MM.1S (cell line): ENCODE results near the gene ANTKMT.
"Not testable (repeated sequence)": the region's sequence is repeated elsewhere in the genome, so short reads cannot be mapped to it uniquely, and the experiment has no call there.

Experiments
- DNase-seq: peaks from one replicate; pipeline ENCODE4 v3.0.0-alpha.2; 2015
- H2AFZ ChIP-seq: fragments of 300-600 bp; sonication (generic); 2 replicates; pipeline ENCODE4 v1.6.0; 2016; ENCODE audit warnings: antibody characterized with exemption, low read length
- H3F3A ChIP-seq: fragments of 300-600 bp; sonication (generic); 2 replicates; pipeline ENCODE4 v1.6.1; 2016; ENCODE audit warnings: mild to moderate bottlenecking, antibody characterized with exemption, low read length, moderate library complexity, mixed read lengths; ENCODE audit not compliant: insufficient read depth
- H3K27ac ChIP-seq: fragments of 300-600 bp; sonication (generic); 2 replicates; pipeline ENCODE4 v1.5.1; 2016; ENCODE audit warnings: mild to moderate bottlenecking, low read length
- H3K27me3 ChIP-seq: fragments of 300-600 bp; sonication (generic); replicated peaks from 2 replicates; pipeline ENCODE4 v1.6.0; 2016; ENCODE audit warnings: low read length; ENCODE audit not compliant: insufficient read depth
- H3K36me3 ChIP-seq: fragments of 300-600 bp; sonication (generic); replicated peaks from 2 replicates; pipeline ENCODE4 v1.6.1; 2016; ENCODE audit warnings: mild to moderate bottlenecking, low read length, mixed read lengths; ENCODE audit not compliant: insufficient read depth
- H3K4me1 ChIP-seq: fragments of 300-600 bp; sonication (generic); 2 replicates; pipeline ENCODE4 v1.6.1; 2016; ENCODE audit warnings: low read length, mixed read lengths
- H3K4me2 ChIP-seq: fragments of 300-600 bp; sonication (generic); 2 replicates; pipeline ENCODE4 v1.6.0; 2016; ENCODE audit warnings: low read depth, low read length
- H3K4me3 ChIP-seq: fragments of 300-600 bp; sonication (generic); 2 replicates; pipeline ENCODE4 v1.5.1; 2016; ENCODE audit warnings: low read length, mixed read lengths
- H3K79me2 ChIP-seq: fragments of 300-600 bp; sonication (generic); 2 replicates; pipeline ENCODE4 v1.6.1; 2016; ENCODE audit warnings: mixed run types, low read length, mixed read lengths
- H3K9ac ChIP-seq: fragments of 300-600 bp; sonication (generic); 2 replicates; pipeline ENCODE4 v1.6.1; 2016; ENCODE audit warnings: low read length, mixed read lengths
- H3K9me2 ChIP-seq: fragments of 300-600 bp; sonication (generic); replicated peaks from 2 replicates; pipeline ENCODE4 v1.6.1; 2016; ENCODE audit warnings: mild to moderate bottlenecking, low read length, mixed read lengths; ENCODE audit not compliant: insufficient read depth
- H3K9me3 ChIP-seq: fragments of 300-600 bp; sonication (generic); replicated peaks from 2 replicates; pipeline ENCODE4 v1.6.1; 2016; ENCODE audit warnings: mild to moderate bottlenecking, low read length, mixed read lengths; ENCODE audit not compliant: insufficient read depth
- H4K20me1 ChIP-seq: fragments of 300-600 bp; sonication (generic); 2 replicates; pipeline ENCODE4 v1.6.1; 2016; ENCODE audit warnings: mild to moderate bottlenecking, low read length, moderate library complexity, mixed read lengths; ENCODE audit not compliant: insufficient read depth
- CTCF ChIP-seq: fragments of 300-600 bp; sonication (generic); IDR thresholded peaks from 2 replicates; pipeline ENCODE4 v1.5.1; 2016; ENCODE audit warnings: antibody characterized with exemption, low read length, mixed read lengths
- EZH2 ChIP-seq: fragments of 300-600 bp; sonication (generic); optimal IDR thresholded peaks from 2 replicates; pipeline ENCODE3; 2017; ENCODE audit warnings: low read depth, mild to moderate bottlenecking, antibody characterized with exemption, low read length, mixed read lengths
- EZH2phosphoT487 ChIP-seq: fragments of 300-600 bp; sonication (generic); IDR thresholded peaks from 2 replicates; pipeline ENCODE4 v1.6.1; 2018; ENCODE audit warnings: antibody characterized with exemption, low read length

The ANTKMT gene

GRCh38 chr16:751152-752006 lies 30.4 kb downstream of the ANTKMT start:
- H3K4me1 ChIP-seq: no peaks in the 10 kb centered on the region
- H3K36me3 ChIP-seq: no peaks in the 10 kb centered on the region
- no peak overlapping the region for H3K9ac ChIP-seq
- TF ChIP-seq EZH2: no peak
- TF ChIP-seq CTCF: no peak
- H3K27me3 ChIP-seq: peaks cover 95% of the 10 kb centered on the region
- no peak overlapping the region for H3K4me3 ChIP-seq
- H3K79me2 ChIP-seq: no peaks in the 10 kb centered on the region
- DNase-seq: no peak
- H2AFZ ChIP-seq: no peak overlapping the region
- no peaks in the 10 kb centered on the region for H3F3A ChIP-seq
- H3K9me3 ChIP-seq: no peaks in the 10 kb centered on the region
- no peak overlapping the region for H3K27ac ChIP-seq
- H3K9me2 ChIP-seq: no peaks in the 10 kb centered on the region
- no peak overlapping the region for H3K4me2 ChIP-seq
- no peaks in the 10 kb centered on the region for H4K20me1 ChIP-seq

- Histone ChIP-seq H2AFZ (no peak overlapping the region), H3K79me2 (no peaks in the 10 kb centered on the region), H3K27ac (no peak overlapping the region), H3K4me1 (no peaks in the 10 kb centered on the region), H3F3A (no peaks in the 10 kb centered on the region), H3K9ac (no peak overlapping the region), H3K9me3 (no peaks in the 10 kb centered on the region), H3K9me2 (no peaks in the 10 kb centered on the region), H3K4me3 (no peak overlapping the region), H3K4me2 (no peak overlapping the region), H3K27me3 (peaks cover 96% of the 10 kb centered on the region), H4K20me1 (no peaks in the 10 kb centered on the region), H3K36me3 (no peaks in the 10 kb centered on the region)
- DNase-seq: no peak
- no peak for TF ChIP-seq CTCF
- no peak for TF ChIP-seq EZH2phosphoT487
- TF ChIP-seq EZH2: no peak
These were observed 31.0 kb downstream of the ANTKMT start for GRCh38 chr16:752007-752312.

GRCh38 chr16:754121-754607 lies 33.2 kb downstream of the ANTKMT start:
- not testable (repeated sequence) for H3K36me3 ChIP-seq, H3K4me2 ChIP-seq, H3K9me2 ChIP-seq, H3K9me3 ChIP-seq, H4K20me1 ChIP-seq, H3K79me2 ChIP-seq, H3K9ac ChIP-seq, DNase-seq, H3K27ac ChIP-seq, H3K4me1 ChIP-seq, H3K4me3 ChIP-seq, H3F3A ChIP-seq, H2AFZ ChIP-seq
- peaks cover 90% of the 10 kb centered on the region for H3K27me3 ChIP-seq

- H3K4me2 ChIP-seq: no peak overlapping the region
- H3K9ac ChIP-seq: no peak overlapping the region
- H2AFZ ChIP-seq: no peak overlapping the region
- no peaks in the 10 kb centered on the region for H3F3A ChIP-seq
- DNase-seq: no peak
- H3K27ac ChIP-seq: no peak overlapping the region
- H3K9me2 ChIP-seq: no peaks in the 10 kb centered on the region
- no peaks in the 10 kb centered on the region for H3K79me2 ChIP-seq
- no peak for TF ChIP-seq EZH2phosphoT487
- TF ChIP-seq EZH2: no peak
- no peak for TF ChIP-seq CTCF
- H3K36me3 ChIP-seq: no peaks in the 10 kb centered on the region
- no peaks in the 10 kb centered on the region for H3K4me1 ChIP-seq
- peaks cover 92% of the 10 kb centered on the region for H3K27me3 ChIP-seq
- H4K20me1 ChIP-seq: no peaks in the 10 kb centered on the region
- H3K4me3 ChIP-seq: no peak overlapping the region
- no peaks in the 10 kb centered on the region for H3K9me3 ChIP-seq
These were observed 33.7 kb downstream of the ANTKMT start for GRCh38 chr16:754656-755055.
